PC-3 (cell line): ENCODE data around the gene FAM174B. TPM values are rescaled to one million over a fixed set of nuclear protein-coding genes. Genes with fewer than 3 reads are reported as not detected.

Experiments
- ATAC-seq: fragments of 200-7000 bp; cut with Tn5 transposase; 2 replicates; pipeline ENCODE4 v1.9.1; 2020; ENCODE audit warnings: mild to moderate bottlenecking, moderate library complexity
- BruUV-seq: library from RNA; stranded (reverse); fragments of 400-500 nt; replicated peaks from 2 replicates; lab custom pipeline; 2021; lab: Mats Ljungman, UMichigan
- CTCF ChIA-PET: fragments of 300-600 bp; sonication (Branson Sonifier 250); formaldehyde crosslinking; loops from one replicate; lab custom pipeline; 2022; ENCODE audit warnings: antibody characterized with exemption; lab: Charles Lee
- POLR2A ChIA-PET: fragments of 300-600 bp; sonication (Branson Sonifier 250); formaldehyde crosslinking; loops from one replicate; lab custom pipeline; 2022; ENCODE audit warnings: antibody characterized with exemption; ENCODE audit not compliant: unreplicated experiment; lab: Charles Lee
- DNase-seq: peaks from one replicate; pipeline ENCODE4 v3.0.0-alpha.2; 2015
- H2AFZ ChIP-seq: fragments of 300-600 bp; sonication (generic); 2 replicates; pipeline ENCODE4 v1.6.0; 2016; ENCODE audit warnings: antibody characterized with exemption, low read length
- H3F3A ChIP-seq: fragments of 300-600 bp; sonication (generic); one replicate; pipeline ENCODE4 v1.6.0; 2017; ENCODE audit warnings: antibody characterized with exemption, low read length, control low read depth, mild to moderate bottlenecking; ENCODE audit not compliant: unreplicated experiment
- H3K27ac ChIP-seq: fragments of 300-600 bp; sonication (generic); 2 replicates; pipeline ENCODE4 v1.5.1; 2016; ENCODE audit warnings: mild to moderate bottlenecking, low read length
- H3K27me3 ChIP-seq: fragments of 300-600 bp; sonication (generic); 2 replicates; pipeline ENCODE4 v1.6.1; 2016; ENCODE audit warnings: low read length, mixed read lengths
- H3K36me3 ChIP-seq: fragments of 300-600 bp; sonication (generic); 2 replicates; pipeline ENCODE4 v1.6.1; 2016; ENCODE audit warnings: low read depth, mixed run types, low read length, mixed read lengths
- H3K4me1 ChIP-seq: fragments of 300-600 bp; sonication (generic); 2 replicates; pipeline ENCODE4 v1.5.1; 2016; ENCODE audit warnings: low read length; ENCODE audit not compliant: insufficient read depth
- H3K4me2 ChIP-seq: fragments of 300-600 bp; sonication (generic); 2 replicates; pipeline ENCODE4 v1.6.0; 2016; ENCODE audit warnings: low read length
- H3K4me3 ChIP-seq: fragments of 300-600 bp; sonication (generic); 2 replicates; pipeline ENCODE4 v1.5.1; 2016; ENCODE audit warnings: mild to moderate bottlenecking, low read length, mixed read lengths
- H3K79me2 ChIP-seq: fragments of 300-600 bp; sonication (generic); 2 replicates; pipeline ENCODE4 v1.6.1; 2017; ENCODE audit warnings: low read length, mixed read lengths
- H3K9ac ChIP-seq: fragments of 300-600 bp; sonication (generic); 2 replicates; pipeline ENCODE4 v1.6.0; 2016; ENCODE audit warnings: mild to moderate bottlenecking, low read length
- H3K9me2 ChIP-seq: fragments of 300-600 bp; sonication (generic); replicated peaks from 2 replicates; pipeline ENCODE4 v1.6.1; 2016; ENCODE audit warnings: mixed run types, low read length, mixed read lengths
- H3K9me3 ChIP-seq: fragments of 300-600 bp; sonication (generic); 2 replicates; pipeline ENCODE4 v1.6.1; 2016; ENCODE audit warnings: low read length, mixed read lengths
- H4K20me1 ChIP-seq: fragments of 300-600 bp; sonication (generic); 2 replicates; pipeline ENCODE4 v1.6.1; 2016; ENCODE audit warnings: low read length, mixed read lengths
- EZH2 ChIP-seq: fragments of 300-600 bp; sonication (generic); IDR thresholded peaks from one replicate; pipeline ENCODE4 v1.6.1; 2017; ENCODE audit warnings: antibody characterized with exemption, mild to moderate bottlenecking, low read length; ENCODE audit not compliant: unreplicated experiment
- EZH2phosphoT487 ChIP-seq: fragments of 300-600 bp; sonication (generic); IDR thresholded peaks from 2 replicates; pipeline ENCODE4 v1.6.1; 2018; ENCODE audit warnings: mild to moderate bottlenecking, antibody characterized with exemption, low read length, borderline replicate concordance
- intact Hi-C: fragments of 100-400 bp; cut with micrococcal nuclease; formaldehyde crosslinking; loops from 2 replicates; pipeline ENCODE4 v1.9.0; 2023
- total RNA-seq: library from RNA; depleted of rRNA; stranded (reverse); fragments of >200 nt; gene quantifications from 2 replicates; pipeline ENCODE4 v1.2.3, GENCODE V29; 2014
- TF ChIP-seq, protein P1 (sequence below): fragments of 300-600 bp; sonication (generic); conservative IDR thresholded peaks from 2 replicates; pipeline ENCODE4 v1.5.1; 2017; ENCODE audit warnings: antibody characterized with exemption, low read depth, mild to moderate bottlenecking, low read length

Gene FAM174B
- total RNA-seq, 1 experiment from 2014 or later, result 9.6 TPM

DNA sequence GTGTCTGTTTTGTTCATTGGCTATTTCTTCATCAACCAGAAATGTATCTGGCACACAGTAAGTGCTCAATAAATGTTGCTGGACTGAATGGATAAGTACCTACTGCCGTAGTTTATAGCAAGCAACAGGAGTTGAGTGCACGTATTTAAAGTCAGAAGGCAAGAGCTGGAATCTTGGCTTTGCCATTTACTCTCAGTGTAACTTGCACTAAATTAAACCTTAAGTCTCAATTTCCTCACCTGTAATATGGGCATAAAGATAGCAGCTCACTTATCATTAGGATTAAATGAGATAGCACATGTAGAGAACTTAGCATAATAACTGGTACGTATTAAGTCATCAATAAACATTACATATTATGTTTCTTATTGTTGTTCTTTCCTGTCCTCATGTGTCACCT, 13.0 kb upstream of the FAM174B start:
- Histone ChIP-seq H3K27me3 (no peaks in the 10 kb centered on the region), H3F3A (no peaks in the 10 kb centered on the region), H3K36me3 (no peaks in the 10 kb centered on the region), H4K20me1 (no peaks in the 10 kb centered on the region), H3K9me2 (no peaks in the 10 kb centered on the region), H3K9ac (no peak overlapping the region), H3K27ac (no peak overlapping the region), H3K79me2 (no peaks in the 10 kb centered on the region), H3K4me3 (no peak overlapping the region), H3K9me3 (no peaks in the 10 kb centered on the region), H2AFZ (no peak overlapping the region), H3K4me1 (peaks cover 18% of the 10 kb centered on the region), H3K4me2 (no peak overlapping the region)
- no peak for TF ChIP-seq EZH2
- no peak for TF ChIP-seq EZH2phosphoT487
- TF ChIP-seq, protein P1, sequence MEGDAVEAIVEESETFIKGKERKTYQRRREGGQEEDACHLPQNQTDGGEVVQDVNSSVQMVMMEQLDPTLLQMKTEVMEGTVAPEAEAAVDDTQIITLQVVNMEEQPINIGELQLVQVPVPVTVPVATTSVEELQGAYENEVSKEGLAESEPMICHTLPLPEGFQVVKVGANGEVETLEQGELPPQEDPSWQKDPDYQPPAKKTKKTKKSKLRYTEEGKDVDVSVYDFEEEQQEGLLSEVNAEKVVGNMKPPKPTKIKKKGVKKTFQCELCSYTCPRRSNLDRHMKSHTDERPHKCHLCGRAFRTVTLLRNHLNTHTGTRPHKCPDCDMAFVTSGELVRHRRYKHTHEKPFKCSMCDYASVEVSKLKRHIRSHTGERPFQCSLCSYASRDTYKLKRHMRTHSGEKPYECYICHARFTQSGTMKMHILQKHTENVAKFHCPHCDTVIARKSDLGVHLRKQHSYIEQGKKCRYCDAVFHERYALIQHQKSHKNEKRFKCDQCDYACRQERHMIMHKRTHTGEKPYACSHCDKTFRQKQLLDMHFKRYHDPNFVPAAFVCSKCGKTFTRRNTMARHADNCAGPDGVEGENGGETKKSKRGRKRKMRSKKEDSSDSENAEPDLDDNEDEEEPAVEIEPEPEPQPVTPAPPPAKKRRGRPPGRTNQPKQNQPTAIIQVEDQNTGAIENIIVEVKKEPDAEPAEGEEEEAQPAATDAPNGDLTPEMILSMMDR, result no peak
- DNase-seq, result no peak
- ChIA-PET POLR2A (no interaction called here), CTCF (no interaction called here)
- BruUV-seq, result no TSS peak
- intact Hi-C loops, result no loop called here
- no peak for ATAC-seq

DNA sequence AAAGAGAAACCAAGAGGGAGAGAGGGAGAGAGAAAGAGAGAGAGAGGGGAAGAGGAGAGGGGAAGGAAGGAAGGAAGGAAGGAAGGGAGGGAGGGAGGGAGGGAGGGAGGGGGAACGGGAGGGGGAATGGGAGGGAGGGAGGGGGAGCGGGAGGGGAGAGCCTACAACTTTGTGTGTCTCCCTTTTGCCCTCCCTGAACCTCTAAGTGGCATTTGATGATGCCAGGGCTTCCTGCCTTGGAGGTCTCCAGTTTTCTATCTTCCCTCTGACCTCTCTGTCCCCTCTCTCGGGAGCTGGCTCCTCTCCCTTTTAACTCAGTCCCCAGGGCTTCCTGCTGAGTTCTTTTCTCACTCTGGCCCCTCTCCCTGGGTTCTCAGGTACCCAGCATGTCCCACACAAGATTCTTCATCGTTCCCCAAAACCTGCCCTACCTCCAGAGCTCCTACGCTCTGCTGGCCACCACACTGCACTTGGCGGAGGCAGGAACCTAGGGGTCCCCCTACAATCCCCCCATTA, 12.5 kb upstream of the FAM174B start:
- Histone ChIP-seq H3K27me3 (no peaks in the 10 kb centered on the region), H3K4me1 (peaks cover 24% of the 10 kb centered on the region), H3F3A (no peaks in the 10 kb centered on the region), H3K9me3 (no peaks in the 10 kb centered on the region), H3K9ac (no peak overlapping the region), H3K4me2 (peak overlapping the region; percentile 74), H3K4me3 (peak overlapping the region; percentile 55), H3K79me2 (no peaks in the 10 kb centered on the region), H3K9me2 (no peaks in the 10 kb centered on the region), H4K20me1 (no peaks in the 10 kb centered on the region), H2AFZ (peak overlapping the region; percentile 58), H3K36me3 (no peaks in the 10 kb centered on the region), H3K27ac (no peak overlapping the region; the same call in 1 of the 2 replicates)
- TF ChIP-seq EZH2phosphoT487 (no peak), EZH2 (no peak)
- TF ChIP-seq, protein P1, result no peak
- DNase-seq, result no peak
- POLR2A ChIA-PET, result no interaction called here
- no peak for ATAC-seq
- no TSS peak for BruUV-seq
- CTCF ChIA-PET, result no interaction called here
- intact Hi-C loops, result no loop called here

DNA sequence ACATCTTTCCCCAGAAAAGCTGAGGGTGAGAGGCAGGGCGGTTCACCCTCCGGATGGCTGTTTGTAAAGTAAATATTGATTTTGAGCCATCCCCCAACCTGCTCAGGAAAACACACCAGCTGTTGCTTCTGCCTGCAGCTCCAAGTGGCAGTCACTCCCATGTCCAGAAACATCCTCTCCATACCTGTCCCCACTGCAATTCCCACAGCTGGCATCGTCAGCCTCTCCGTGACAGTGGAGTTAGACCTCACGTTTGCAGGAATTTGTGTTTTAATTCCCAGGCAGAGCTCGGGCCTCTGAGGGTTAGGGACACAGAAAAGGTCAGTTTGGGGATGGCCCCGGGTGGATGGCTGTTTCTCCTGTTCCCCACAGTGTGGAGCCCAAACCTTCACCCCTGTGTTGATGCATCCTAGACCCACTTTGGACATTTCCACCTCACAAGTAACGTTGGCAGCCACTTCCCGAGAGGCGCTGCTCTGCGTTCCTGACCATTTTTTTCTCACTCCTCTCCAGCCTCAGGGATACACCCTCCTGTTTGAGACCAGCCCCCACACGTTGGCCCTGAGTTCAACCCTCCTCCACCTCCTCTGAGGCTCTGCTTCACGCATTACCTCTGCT, 11.8 kb upstream of the FAM174B start:
- BruUV-seq, result no TSS peak
- intact Hi-C loops, result no loop called here
- TF ChIP-seq EZH2, result no peak
- TF ChIP-seq, protein P1, result no peak
- no peak for TF ChIP-seq EZH2phosphoT487
- CTCF ChIA-PET, result no interaction called here
- Histone ChIP-seq H3K9ac (no peak overlapping the region), H3K4me2 (peak overlapping the region; percentile 74), H3K4me1 (peaks cover 31% of the 10 kb centered on the region), H2AFZ (peak overlapping the region; percentile 58), H3K36me3 (no peaks in the 10 kb centered on the region), H3F3A (no peaks in the 10 kb centered on the region), H3K79me2 (no peaks in the 10 kb centered on the region), H3K27me3 (no peaks in the 10 kb centered on the region), H3K9me3 (no peaks in the 10 kb centered on the region), H3K4me3 (peak overlapping the region; percentile 55), H3K27ac (peak overlapping the region; percentile 35), H3K9me2 (no peaks in the 10 kb centered on the region), H4K20me1 (no peaks in the 10 kb centered on the region)
- POLR2A ChIA-PET, result no interaction called here
- ATAC-seq (peak; percentile 68), DNase-seq (peak; percentile 63)
